H1 (cell line): ENCODE data around the gene EXOC6. TPM values are rescaled to one million over a fixed set of nuclear protein-coding genes. Genes with fewer than 3 reads are reported as not detected.

ENCODE experiments used
- CTCF ChIA-PET: fragments of 300-600 bp; sonication (Branson Sonifier 250); formaldehyde crosslinking; loops from one replicate; lab custom pipeline; 2021; ENCODE audit not compliant: partially characterized antibody; lab: Charles Lee
- POLR2A ChIA-PET: fragments of 300-600 bp; sonication (Branson Sonifier 250); formaldehyde crosslinking; loops from one replicate; lab custom pipeline; 2021; ENCODE audit warnings: inconsistent platforms; ENCODE audit not compliant: partially characterized antibody; lab: Charles Lee
- DNase-seq, 2 experiments: peaks; one replicate each; pipeline versions ENCODE4 v3.0.0 to v3.0.0-alpha.2; 2010 to 2022; ENCODE audit warnings: low spot score in 2 of 2, low read depth in 1 of 2, mixed read lengths in 1 of 2
- FAIRE-seq: peaks from 2 replicates; lab custom pipeline; 2011; peaks lifted over from hg19 to GRCh38; lab: Jason Lieb, UNC
- H2AFZ ChIP-seq: 2 replicates; pipeline ENCODE4 v1.8.1; 2012; ENCODE audit warnings: low read length, inconsistent platforms
- H2AK5ac ChIP-seq: 2 replicates; pipeline ENCODE4 v1.6.1; 2013; ENCODE audit warnings: low read depth, low read length
- H2BK120ac ChIP-seq: replicated peaks from 2 replicates; pipeline ENCODE3; 2013; ENCODE audit warnings: low read depth, low read length, inconsistent platforms
- H2BK12ac ChIP-seq: 2 replicates; pipeline ENCODE4 v1.6.1; 2013; ENCODE audit warnings: low read depth, low read length
- H2BK15ac ChIP-seq: 2 replicates; pipeline ENCODE4 v1.6.1; 2013; ENCODE audit warnings: low read length
- H2BK20ac ChIP-seq: 2 replicates; pipeline ENCODE4 v1.6.1; 2013; ENCODE audit warnings: low read length
- H2BK5ac ChIP-seq: 2 replicates; pipeline ENCODE4 v1.6.1; 2013; ENCODE audit warnings: low read depth, low read length
- H3K14ac ChIP-seq: 2 replicates; pipeline ENCODE4 v1.6.1; 2013; ENCODE audit warnings: inconsistent platforms; ENCODE audit not compliant: insufficient read length
- H3K18ac ChIP-seq: 2 replicates; pipeline ENCODE4 v1.6.1; 2013; ENCODE audit warnings: low read length; ENCODE audit errors: extremely low read depth
- H3K23ac ChIP-seq: 2 replicates; pipeline ENCODE4 v1.6.1; 2013; ENCODE audit warnings: inconsistent platforms; ENCODE audit not compliant: insufficient read length
- H3K23me2 ChIP-seq: 2 replicates; pipeline ENCODE4 v1.6.1; 2013; ENCODE audit warnings: low read depth, low read length
- H3K27ac ChIP-seq: 2 replicates; pipeline ENCODE4 v1.6.1; 2011; ENCODE audit warnings: low read depth, low read length, inconsistent platforms
- H3K27me3 ChIP-seq, 4 experiments: replicated peaks in 1 of 4; 1 replicate in 1 of 4; 2 replicates in 3 of 4; pipeline versions ENCODE4 v1.6.1 to v1.8.1; 2011 to 2013; ENCODE audit warnings: low read length in 3 of 4, mild to moderate bottlenecking in 3 of 4, inconsistent platforms in 2 of 4, mixed read lengths in 2 of 4, moderate library complexity in 1 of 4; ENCODE audit not compliant: control insufficient read depth in 3 of 4, insufficient read depth in 3 of 4; ENCODE audit errors: extremely low read depth in 1 of 4
- H3K36me3 ChIP-seq, 4 experiments: 2 replicates each; pipeline versions ENCODE4 v1.6.1 to v1.8.1; 2011 to 2013; ENCODE audit warnings: mild to moderate bottlenecking in 4 of 4, low read length in 3 of 4, moderate library complexity in 2 of 4, control low read depth in 1 of 4, inconsistent platforms in 1 of 4; ENCODE audit not compliant: insufficient read depth in 4 of 4, control insufficient read depth in 2 of 4
- H3K4ac ChIP-seq: replicated peaks from 2 replicates; pipeline ENCODE3; 2013; ENCODE audit warnings: low read length, low read depth, mixed read lengths, inconsistent platforms; ENCODE audit not compliant: insufficient read length
- H3K4me1 ChIP-seq, 4 experiments: replicated peaks in 1 of 4; 1 replicate in 1 of 4; 2 replicates in 3 of 4; pipeline versions ENCODE4 v1.6.1 to v1.8.1; 2011 to 2013; ENCODE audit warnings: low read length in 3 of 4, inconsistent platforms in 2 of 4, mixed read lengths in 1 of 4; ENCODE audit not compliant: insufficient read depth in 4 of 4, control insufficient read depth in 3 of 4
- H3K4me2 ChIP-seq, 2 experiments: 2 replicates each; pipeline versions ENCODE4 v1.6.1 to v1.8.1; 2011 to 2013; ENCODE audit warnings: low read depth in 2 of 2, low read length in 2 of 2, control low read depth in 1 of 2, inconsistent platforms in 1 of 2, mild to moderate bottlenecking in 1 of 2; ENCODE audit not compliant: insufficient read depth in 1 of 2
- H3K4me3 ChIP-seq, 4 experiments: fragments of 200-600, 300-600 bp in 1 of 4; sonication (generic), shearing (Covaris generic), sonication (Bioruptor Twin) in 1 of 4; 2 replicates each; pipeline versions ENCODE4 v1.5.1 to v1.8.1; 2011 to 2016; ENCODE audit warnings: low read length in 4 of 4, low read depth in 3 of 4, control low read depth in 2 of 4, inconsistent platforms in 2 of 4, mild to moderate bottlenecking in 2 of 4, mixed read lengths in 1 of 4, moderate library complexity in 1 of 4; ENCODE audit not compliant: insufficient read depth in 2 of 4; ENCODE audit errors: extremely low read depth in 1 of 4
- H3K56ac ChIP-seq: replicated peaks from 2 replicates; pipeline ENCODE3; 2013; ENCODE audit warnings: low read depth, mild to moderate bottlenecking, mixed read lengths, low read length, inconsistent platforms; ENCODE audit not compliant: insufficient read length
- H3K79me1 ChIP-seq: 2 replicates; pipeline ENCODE4 v1.6.1; 2013; ENCODE audit warnings: low read depth, low read length, control low read depth
- H3K79me2 ChIP-seq, 2 experiments: 2 replicates each; pipeline versions ENCODE4 v1.6.1 to v1.8.1; 2012 to 2013; ENCODE audit warnings: low read length in 2 of 2, mild to moderate bottlenecking in 2 of 2, inconsistent platforms in 1 of 2; ENCODE audit not compliant: insufficient read depth in 2 of 2, control insufficient read depth in 1 of 2
- H3K9ac ChIP-seq, 4 experiments: replicated peaks in 1 of 4; 1 replicate in 1 of 4; 2 replicates in 3 of 4; pipeline versions ENCODE4 v1.6.1 to v1.8.1; 2011 to 2013; ENCODE audit warnings: low read depth in 3 of 4, low read length in 3 of 4, control low read depth in 2 of 4, mild to moderate bottlenecking in 2 of 4, moderate library complexity in 2 of 4, inconsistent platforms in 1 of 4; ENCODE audit errors: extremely low read depth in 1 of 4
- H3K9me3 ChIP-seq, 2 experiments: 2 replicates each; pipeline versions ENCODE4 v1.6.1 to v1.8.1; 2012 to 2013; ENCODE audit warnings: mild to moderate bottlenecking in 2 of 2, moderate library complexity in 2 of 2, control low read depth in 1 of 2, inconsistent platforms in 1 of 2, low read depth in 1 of 2, low read length in 1 of 2, mixed read lengths in 1 of 2; ENCODE audit not compliant: insufficient read depth in 2 of 2
- H4K20me1 ChIP-seq, 2 experiments: replicated peaks in 1 of 2; 2 replicates each; pipeline versions ENCODE3 to v1.8.1; 2011 to 2013; ENCODE audit warnings: inconsistent platforms in 2 of 2, low read length in 2 of 2, mild to moderate bottlenecking in 1 of 2; ENCODE audit not compliant: insufficient read depth in 2 of 2, control insufficient read depth in 1 of 2
- H4K5ac ChIP-seq: 2 replicates; pipeline ENCODE4 v1.6.1; 2013; ENCODE audit warnings: low read length, low read depth, mixed read lengths, inconsistent platforms; ENCODE audit not compliant: insufficient read length
- H4K8ac ChIP-seq: 2 replicates; pipeline ENCODE4 v1.8.0; 2013; ENCODE audit warnings: mild to moderate bottlenecking, moderate library complexity, low read length, inconsistent platforms; ENCODE audit not compliant: insufficient read depth; ENCODE audit errors: extremely low read depth
- H4K91ac ChIP-seq: replicated peaks from 2 replicates; pipeline ENCODE3; 2013; ENCODE audit warnings: low read length, mixed read lengths, inconsistent platforms; ENCODE audit not compliant: insufficient read length
- BACH1 ChIP-seq: IDR thresholded peaks from 2 replicates; pipeline ENCODE4 v1.6.1; 2012; ENCODE audit warnings: low read length, improper control_type of control experiment
- BRCA1 ChIP-seq: IDR thresholded peaks from 2 replicates; pipeline ENCODE4 v1.6.1; 2012; ENCODE audit warnings: low read depth, low read length, improper control_type of control experiment
- CTCF ChIP-seq, 3 experiments: IDR thresholded peaks; 1 replicate in 2 of 3; 2 replicates in 1 of 3; pipeline versions ENCODE4 v1.5.1 to v1.6.1; 2011; ENCODE audit warnings: low read length in 3 of 3, mild to moderate bottlenecking in 3 of 3, inconsistent platforms in 2 of 3, low read depth in 1 of 3, moderate library complexity in 1 of 3; ENCODE audit not compliant: insufficient read depth in 1 of 3; ENCODE audit errors: control extremely low read depth in 1 of 3
- KDM1A ChIP-seq: fragments of 200-600, 300-600 bp; sonication (generic); IDR thresholded peaks from 2 replicates; pipeline ENCODE4 v1.7.1; 2016; ENCODE audit warnings: mild to moderate bottlenecking, low read length, borderline replicate concordance
- MAFK ChIP-seq: IDR thresholded peaks from 2 replicates; pipeline ENCODE4 v1.6.1; 2012; ENCODE audit warnings: low read depth, mild to moderate bottlenecking, improper control_type of control experiment, low read length
- MAX ChIP-seq: IDR thresholded peaks from 2 replicates; pipeline ENCODE4 v1.6.1; 2012; ENCODE audit warnings: inconsistent platforms
- NRF1 ChIP-seq: IDR thresholded peaks from 2 replicates; pipeline ENCODE4 v1.6.1; 2011; ENCODE audit warnings: mild to moderate bottlenecking, low read depth, low read length, improper control_type of control experiment
- POU5F1 ChIP-seq: IDR thresholded peaks from 2 replicates; pipeline ENCODE4 v1.6.1; 2011; ENCODE audit warnings: low read depth, mild to moderate bottlenecking, low read length, moderate library complexity
- RBBP5 ChIP-seq: IDR thresholded peaks from 2 replicates; pipeline ENCODE4 v1.7.1; 2012; ENCODE audit warnings: low read depth, mild to moderate bottlenecking, inconsistent platforms, low read length, moderate library complexity, borderline replicate concordance
- SIX5 ChIP-seq: IDR thresholded peaks from 2 replicates; pipeline ENCODE4 v1.6.1; 2011; ENCODE audit warnings: mild to moderate bottlenecking, low read depth, low read length
- TEAD4 ChIP-seq: IDR thresholded peaks from 2 replicates; pipeline ENCODE4 v1.6.1; 2012; ENCODE audit warnings: low read depth, low read length, inconsistent platforms, mixed read lengths
- WGBS, 2 experiments: shearing (Covaris generic) in 1 of 2; methylation state at CpG; one replicate each; pipeline versions ENCODE4 v1.1.6 to v1.1.7; 2013 to 2015; ENCODE audit warnings: low lambda C conversion rate in 2 of 2, mixed read lengths in 2 of 2, inconsistent platforms in 1 of 2, low coverage in 1 of 2, missing lambda C conversion rate in 1 of 2; ENCODE audit not compliant: insufficient replicate concordance in 2 of 2, insufficient coverage in 1 of 2, insufficient read length in 1 of 2; ENCODE audit errors: extremely low coverage in 1 of 2, missing lambda C conversion rate in 1 of 2; 5-methylcytosine and 5-hydroxymethylcytosine counted together
- polyA plus RNA-seq, 7 experiments: library from polyadenylated mRNA; depleted of rRNA in 3 of 7; stranded (reverse) in 5 of 7; unstranded in 2 of 7; fragments of >200 nt in 5 of 7; fragments of 200-250 nt in 2 of 7; gene quantifications; 1 replicate in 5 of 7; 2 replicates in 1 of 7; 4 replicates in 1 of 7; pipeline versions ENCODE4 v1.2.1 to v1.2.3, GENCODE V29; 2011 to 2013; ENCODE audit warnings: missing spikeins in 2 of 7, mixed read lengths in 2 of 7
- total RNA-seq: library from RNA; stranded (reverse); fragmentation: NEBNext Ultra II Directional; extraction: Animal tissue kit (Norgen Biotek cat#: 25700); gene quantifications from 2 replicates; pipeline ENCODE4 v1.2.1, GENCODE V29; 2021

Gene EXOC6
- total and polyA plus RNA-seq, 2 of the 8 experiments (the other 6 are each of a cell fraction or from before 2014, with no cell fraction given): 1.7 to 4.5 TPM

- Histone ChIP-seq H2BK5ac (no peak overlapping the region), H3K4ac (no peak overlapping the region), H3K27ac (no peak overlapping the region), H2BK120ac (no peak overlapping the region), H3K4me2 (no peak overlapping the region), H3K23me2 (no peaks in the 10 kb centered on the region), H3K56ac (no peak overlapping the region), H3K9ac (no peak overlapping the region), H4K5ac (no peak overlapping the region), H2BK20ac (no peak overlapping the region), H3K36me3 (no peaks in the 10 kb centered on the region), H2AFZ (no peak overlapping the region), H4K20me1 (no peaks in the 10 kb centered on the region), H3K27me3 (no peaks in the 10 kb centered on the region), H4K91ac (no peak overlapping the region), H3K9me3 (peaks cover 0 to 12% of the 10 kb centered on the region in 2 experiments; a peak in 2 of 4 replicates), H3K14ac (no peak overlapping the region), H4K8ac (no peak overlapping the region), H2AK5ac (no peak overlapping the region), H2BK12ac (no peak overlapping the region), H2BK15ac (no peak overlapping the region), H3K4me1 (no peaks in the 10 kb centered on the region), H3K23ac (no peak overlapping the region), H3K4me3 (no peak overlapping the region), H3K79me1 (no peaks in the 10 kb centered on the region), H3K79me2 (no peaks in the 10 kb centered on the region), H3K18ac (no peak overlapping the region)
- FAIRE-seq (no peak), DNase-seq (no peak)
- CTCF ChIA-PET: interaction anchor here (1.8 to 2.8 kb wide), 2 partner anchors 12 to 17 kb away, joined by 6 to 12 read pairs; no protein-coding TSS in a partner anchor
- WGBS, 2 experiments: 95% methylated on average over 3 of the region's 3 CpGs; no CpG with 5 or more reads in 1 of the 2 experiments
- TF ChIP-seq RBBP5: no peak
- TF ChIP-seq NRF1: no peak
- TF ChIP-seq BRCA1: no peak
- TF ChIP-seq MAX: no peak
- TF ChIP-seq POU5F1: no peak
- TF ChIP-seq TEAD4: no peak
- no peak for TF ChIP-seq KDM1A
- TF ChIP-seq CTCF (IDR thresholded peaks at IDR 0.05; ENCODE audit: control extremely low read depth in 1 of 3, insufficient read depth in 1 of 3, low read depth in 1 of 3, low read length in 3 of 3): no peak
- TF ChIP-seq MAFK: no peak
- TF ChIP-seq BACH1: no peak
- TF ChIP-seq SIX5: no peak
- POLR2A ChIA-PET: no interaction called here
Measured at GRCh38 chr10:92855560-92855959, 7.2 kb downstream of the EXOC6 start.
